ENCODE measurements around the gene SP7. TPM values are rescaled to one million over a fixed set of nuclear protein-coding genes. Genes with fewer than 3 reads are reported as not detected.

SP7 gene
- total and polyA plus RNA-seq, 9 of the 15 experiments (the other 6 are each of a cell fraction or from before 2014, with no cell fraction given), result 0.04 TPM; not detected in 8

DNA sequence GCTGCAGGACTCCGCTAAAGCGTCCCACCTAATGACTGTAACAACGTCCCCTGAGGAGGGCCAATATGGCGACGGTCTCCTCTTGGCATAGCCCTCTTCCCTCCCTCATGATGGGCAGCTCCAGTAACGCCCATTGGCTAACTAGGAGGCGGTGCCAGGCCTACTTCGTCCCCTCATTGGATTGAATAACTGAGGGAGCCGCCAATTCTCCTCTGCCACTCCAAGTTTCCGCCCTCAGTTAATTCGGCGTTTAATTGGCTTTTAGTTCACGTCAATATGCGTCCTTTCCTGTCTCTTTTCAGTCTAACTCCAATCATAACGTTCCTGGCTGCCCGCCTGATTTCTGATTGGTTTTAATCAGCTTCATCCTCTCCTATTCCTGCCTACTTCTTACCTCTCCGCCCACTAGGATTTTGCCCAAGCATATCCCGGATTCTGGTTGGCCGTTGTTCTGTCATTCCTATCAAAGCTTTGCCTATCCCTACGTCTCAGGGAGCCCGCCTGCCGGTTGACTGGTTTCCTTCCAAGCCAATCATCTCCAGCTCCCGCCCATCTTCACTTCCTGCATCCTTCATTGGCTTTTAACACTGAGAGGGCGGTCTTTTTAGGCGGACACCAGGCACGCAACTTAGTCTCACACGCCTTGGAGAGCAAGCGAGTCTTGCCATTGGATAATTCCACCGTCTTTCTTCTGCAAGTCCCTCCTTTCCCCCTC lies 43.4 kb upstream of the SP7 start (continued):
- TF ChIP-seq CREM (IDR thresholded peaks at IDR 0.05; ENCODE audit: low read depth), result peak; percentile 83
- TF ChIP-seq PTTG1 (tag; IDR thresholded peaks at IDR 0.05; ENCODE audit: low read depth), result no peak
- 0 out of 2 replicates have a peak, but pooled peaks have one; percentile 31 for TF ChIP-seq ETV5 (CRISPR knock-in tag; IDR thresholded peaks at IDR 0.05; ENCODE audit: low read depth)
- peak in 1 of 3 experiments; percentile 7; a peak in 1 of 6 replicates for TF ChIP-seq CTCF (IDR thresholded peaks at IDR 0.05 in 2 of 3, conservative IDR thresholded peaks at IDR 0.05 in 1 of 3; ENCODE audit: insufficient read depth in 2 of 3, low read depth in 1 of 3, low read length in 3 of 3)
- no peak for TF ChIP-seq HDAC2 (IDR thresholded peaks at IDR 0.05)
- TF ChIP-seq POLR2AphosphoS2 (IDR thresholded peaks at IDR 0.05; ENCODE audit: low read length), result peak; percentile 62; the same call in 1 of the 2 replicates
- no peak for TF ChIP-seq NCOA4 (IDR thresholded peaks at IDR 0.05; ENCODE audit: partially characterized antibody)
- peak; percentile 90 for TF ChIP-seq POLR2B (IDR thresholded peaks at IDR 0.05; ENCODE audit: low read depth, partially characterized antibody)
- TF ChIP-seq HBP1 (CRISPR knock-in tag; IDR thresholded peaks at IDR 0.05), result no peak
- peak; percentile 93 for TF ChIP-seq CHD2 (IDR thresholded peaks at IDR 0.05; ENCODE audit: low read depth, low read length)

Data from K562 (cell line).